ENCODE measurements around the gene AUTS2.

GRCh38 chr7:69769826-69770225 lies 171.6 kb downstream of the AUTS2 start:
- TF ChIP-seq YY1 (IDR thresholded peaks at IDR 0.05; ENCODE audit: insufficient read depth, insufficient read length) = no peak
- TF ChIP-seq ZNF274 (IDR thresholded peaks at IDR 0.05; ENCODE audit: low read depth, low read length) = no peak
